Nephron (organoid): ENCODE measurements around the gene SF3A1.

Experiments used
- H3K27ac Mint-ChIP-seq, 3 experiments: 2 replicates each; pipeline ENCODE4 v1.8.0; 2020; ENCODE audit warnings: mixed read lengths in 3 of 3, mild to moderate bottlenecking in 2 of 3, moderate library complexity in 1 of 3
- H3K27me3 Mint-ChIP-seq: 2 replicates; pipeline ENCODE4 v1.8.0; 2021; ENCODE audit warnings: low read depth, mild to moderate bottlenecking, moderate library complexity, mixed read lengths
- H3K36me3 Mint-ChIP-seq: 2 replicates; pipeline ENCODE4 v1.8.0; 2020; ENCODE audit warnings: low read depth, mixed read lengths
- H3K4me1 Mint-ChIP-seq: 2 replicates; pipeline ENCODE4 v1.8.0; 2020; ENCODE audit warnings: mixed read lengths
- H3K4me3 Mint-ChIP-seq, 3 experiments: 2 replicates each; pipeline ENCODE4 v1.8.0; 2020; ENCODE audit warnings: mild to moderate bottlenecking in 3 of 3, mixed read lengths in 3 of 3, moderate library complexity in 2 of 3
- H3K9me3 Mint-ChIP-seq: 2 replicates; pipeline ENCODE4 v1.8.0; 2020; ENCODE audit warnings: mixed read lengths
- TF ChIP-seq, protein P1 (sequence below), 3 experiments: fragments of 200-600 bp; sonication (generic); IDR thresholded peaks; one replicate each; pipeline ENCODE4 v1.5.0; 2021; ENCODE audit warnings: antibody characterized with exemption in 3 of 3; ENCODE audit not compliant: unreplicated experiment in 3 of 3

Gene SF3A1

DNA sequence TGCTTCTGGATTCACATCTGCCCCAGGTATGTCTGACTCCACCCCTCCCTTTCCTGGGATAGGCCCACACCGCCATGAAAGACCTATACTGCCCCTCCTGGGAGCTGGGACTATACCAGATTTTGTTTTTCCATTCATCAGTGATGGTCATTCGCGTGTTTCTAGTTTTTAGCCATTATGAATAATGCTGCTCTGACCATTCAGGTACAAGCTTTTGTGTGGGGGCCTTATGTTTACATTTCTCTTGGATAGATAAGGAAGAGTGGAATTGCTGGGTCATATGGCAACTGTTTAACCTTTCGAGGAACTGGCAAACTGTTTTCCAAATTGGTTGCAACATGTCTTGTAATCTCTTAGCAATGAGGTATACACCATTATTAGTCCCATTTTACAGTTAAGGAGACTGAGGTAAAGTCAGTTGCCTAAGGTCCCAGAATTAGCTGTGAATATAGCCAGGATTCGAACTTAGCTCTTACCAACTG, 28.8 kb downstream of the SF3A1 start:
- peak overlapping the region; percentile 77 to 86 (median 86) for H3K4me3 Mint-ChIP-seq

DNA sequence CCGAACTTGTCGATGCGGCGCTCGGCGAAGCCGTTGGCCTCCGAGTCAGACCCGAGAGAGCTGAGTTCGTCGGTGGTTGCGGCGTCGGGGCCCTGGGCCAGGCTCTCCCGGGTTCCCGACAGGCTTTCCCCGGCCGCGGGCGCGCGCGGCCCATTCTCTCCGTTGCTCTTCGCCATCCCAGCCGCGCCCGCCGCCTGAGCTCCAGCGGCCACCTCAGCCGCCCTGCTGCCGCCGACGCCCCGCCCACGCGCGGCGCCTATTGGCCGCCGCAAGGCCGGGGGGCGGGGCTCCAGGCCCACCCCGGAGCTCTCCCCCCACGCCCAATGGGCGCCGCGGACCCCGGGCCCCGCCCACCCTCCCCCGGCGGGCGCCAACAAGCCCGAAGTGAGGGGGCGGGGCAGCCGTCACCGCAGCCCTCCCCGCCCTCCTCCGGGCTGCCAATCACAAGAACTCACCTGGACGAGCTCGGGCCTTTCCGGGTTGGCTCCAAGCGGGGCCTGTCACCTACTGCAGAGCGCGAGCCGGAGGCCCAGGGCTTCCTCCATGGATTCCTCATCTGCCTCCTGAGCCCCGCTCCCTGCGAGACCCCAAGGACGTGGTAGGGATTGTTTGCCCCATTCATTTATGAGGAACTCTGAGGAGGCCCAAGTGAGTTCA, 29.9 kb downstream of the SF3A1 start, which contains the start of gene TBC1D10A:
TSS of gene TBC1D10A (minus strand) at position 236 of the 657 bp plus-strand sequence. CDS start at position 176, 60 bp downstream.
- Mint-ChIP-seq H3K4me3 (peak within 1 kb of the TSS; percentile 89 to 92 (median 92)), H3K27ac (peak within 1 kb of the TSS; percentile 52 to 61 (median 60)), H3K9me3 (no peaks in the 10 kb centered on the region), H3K36me3 (peaks cover 9% of the 10 kb centered on the region), H3K27me3 (no peaks in the 10 kb centered on the region), H3K4me1 (peaks cover 40% of the 10 kb centered on the region)
- TF ChIP-seq, protein P1, sequence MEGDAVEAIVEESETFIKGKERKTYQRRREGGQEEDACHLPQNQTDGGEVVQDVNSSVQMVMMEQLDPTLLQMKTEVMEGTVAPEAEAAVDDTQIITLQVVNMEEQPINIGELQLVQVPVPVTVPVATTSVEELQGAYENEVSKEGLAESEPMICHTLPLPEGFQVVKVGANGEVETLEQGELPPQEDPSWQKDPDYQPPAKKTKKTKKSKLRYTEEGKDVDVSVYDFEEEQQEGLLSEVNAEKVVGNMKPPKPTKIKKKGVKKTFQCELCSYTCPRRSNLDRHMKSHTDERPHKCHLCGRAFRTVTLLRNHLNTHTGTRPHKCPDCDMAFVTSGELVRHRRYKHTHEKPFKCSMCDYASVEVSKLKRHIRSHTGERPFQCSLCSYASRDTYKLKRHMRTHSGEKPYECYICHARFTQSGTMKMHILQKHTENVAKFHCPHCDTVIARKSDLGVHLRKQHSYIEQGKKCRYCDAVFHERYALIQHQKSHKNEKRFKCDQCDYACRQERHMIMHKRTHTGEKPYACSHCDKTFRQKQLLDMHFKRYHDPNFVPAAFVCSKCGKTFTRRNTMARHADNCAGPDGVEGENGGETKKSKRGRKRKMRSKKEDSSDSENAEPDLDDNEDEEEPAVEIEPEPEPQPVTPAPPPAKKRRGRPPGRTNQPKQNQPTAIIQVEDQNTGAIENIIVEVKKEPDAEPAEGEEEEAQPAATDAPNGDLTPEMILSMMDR (IDR thresholded peaks at IDR 0.05; ENCODE audit: unreplicated experiment in 3 of 3), result no peak

More for the DNA sequence above, 28.8 kb downstream of the SF3A1 start:
- Mint-ChIP-seq H3K36me3 (peaks cover 14% of the 10 kb centered on the region), H3K27ac (peak overlapping the region; percentile 52 to 60 (median 53)), H3K9me3 (no peaks in the 10 kb centered on the region), H3K4me1 (peaks cover 40% of the 10 kb centered on the region), H3K27me3 (no peaks in the 10 kb centered on the region)
- TF ChIP-seq, protein P1 (IDR thresholded peaks at IDR 0.05; ENCODE audit: unreplicated experiment in 3 of 3), result no peak

DNA sequence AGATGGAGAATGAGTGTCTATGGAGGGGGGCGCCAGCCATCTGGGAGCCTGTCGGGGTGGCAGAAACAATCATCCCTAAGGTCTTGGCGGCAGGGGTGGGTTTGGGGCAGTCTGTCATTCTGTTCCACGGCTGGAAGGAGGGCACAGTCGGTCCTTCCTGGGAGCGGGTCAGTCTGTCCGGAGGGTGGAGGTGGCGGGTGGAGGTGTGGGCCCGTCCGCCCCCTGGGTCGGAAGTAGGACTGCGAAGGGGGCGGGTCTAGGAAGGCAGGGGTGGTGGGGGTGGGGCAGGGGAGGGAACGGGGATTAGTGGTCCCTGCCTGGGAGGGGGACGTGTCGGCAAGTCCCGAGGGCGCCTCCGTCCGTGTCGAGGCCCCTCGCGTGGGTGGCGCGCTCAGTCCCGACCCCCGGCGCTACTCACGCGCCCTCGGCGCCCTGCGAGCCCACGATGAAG, 30.4 kb downstream of the SF3A1 start:
- Mint-ChIP-seq H3K9me3 (no peaks in the 10 kb centered on the region), H3K36me3 (peaks cover 9% of the 10 kb centered on the region), H3K27me3 (no peaks in the 10 kb centered on the region), H3K4me1 (peaks cover 40% of the 10 kb centered on the region), H3K4me3 (peak overlapping the region; percentile 89 to 92 (median 92)), H3K27ac (peak overlapping the region in 1 of 3 experiments; percentile 49)
- TF ChIP-seq, protein P1 (IDR thresholded peaks at IDR 0.05; ENCODE audit: unreplicated experiment in 3 of 3), result no peak

DNA sequence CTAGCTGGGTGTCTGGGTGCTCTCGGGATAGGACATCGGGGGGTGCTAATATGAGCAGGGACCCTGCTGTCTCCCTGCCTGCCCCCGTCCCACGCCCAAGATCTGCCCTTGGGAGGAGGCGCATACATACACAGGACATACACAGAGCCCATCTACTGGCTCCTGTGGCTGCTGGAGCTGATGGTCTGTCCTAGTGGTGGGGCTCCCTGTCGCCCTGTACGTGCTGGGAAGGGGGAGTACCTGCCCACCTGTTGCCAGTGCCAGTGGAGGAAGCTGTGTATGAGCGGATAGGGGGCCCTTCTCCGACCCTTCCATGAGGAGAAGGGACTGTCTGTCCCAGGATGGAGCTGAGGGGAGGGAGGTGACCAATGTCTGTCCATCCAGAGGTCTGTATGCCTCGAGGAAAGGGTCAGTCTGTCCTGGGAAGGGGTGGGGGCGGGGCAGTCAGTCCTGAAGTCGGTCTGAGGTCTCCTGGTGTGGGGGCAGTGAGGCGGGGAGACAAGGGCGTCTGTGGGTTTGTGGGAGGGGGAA, 30.9 kb downstream of the SF3A1 start:
- H3K9me3 Mint-ChIP-seq, result no peaks in the 10 kb centered on the region
- H3K4me1 Mint-ChIP-seq, result peaks cover 40% of the 10 kb centered on the region
- H3K27ac Mint-ChIP-seq, result peak overlapping the region in 2 of 3 experiments; percentile 49 to 61
- no peaks in the 10 kb centered on the region for H3K27me3 Mint-ChIP-seq
- H3K36me3 Mint-ChIP-seq, result peaks cover 9% of the 10 kb centered on the region
- TF ChIP-seq, protein P1 (IDR thresholded peaks at IDR 0.05; ENCODE audit: unreplicated experiment in 3 of 3), result no peak
- H3K4me3 Mint-ChIP-seq, result peak overlapping the region; percentile 89 to 92 (median 92)

DNA sequence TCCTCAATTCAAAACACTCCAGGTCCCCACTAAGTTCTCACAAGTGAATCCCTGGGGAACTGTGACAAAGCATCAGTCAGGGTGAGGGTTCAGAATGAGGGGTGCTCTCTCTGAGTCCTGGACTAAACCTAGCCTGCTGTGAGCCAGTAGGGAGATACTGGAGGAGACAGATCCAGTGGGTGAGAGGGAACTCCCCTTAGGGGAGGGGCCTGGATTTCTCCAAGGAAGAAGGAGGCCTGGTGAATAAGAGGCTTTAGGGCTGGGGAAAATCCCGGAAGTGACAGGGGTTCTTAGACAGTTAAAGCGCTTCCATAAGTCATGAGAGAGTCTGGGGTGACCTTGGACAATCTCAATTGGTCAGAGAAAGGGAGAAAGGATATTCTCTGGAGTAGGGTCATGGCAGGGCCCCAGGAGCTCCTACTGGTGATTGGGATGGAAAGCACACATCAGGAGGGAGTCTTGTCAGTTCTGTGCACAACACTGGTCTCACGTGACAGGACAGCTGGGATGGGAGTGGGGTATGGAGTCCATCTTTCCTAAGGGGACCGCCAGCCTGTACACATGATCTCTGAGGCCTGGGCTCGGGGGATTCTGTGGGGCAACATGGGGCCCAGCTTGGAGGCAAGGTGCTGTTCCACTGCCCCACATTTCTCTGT, 31.5 kb downstream of the SF3A1 start:
- TF ChIP-seq, protein P1 (IDR thresholded peaks at IDR 0.05; ENCODE audit: unreplicated experiment in 3 of 3), result no peak
- H3K4me3 Mint-ChIP-seq, result peak overlapping the region; percentile 89 to 92 (median 92)
- H3K27ac Mint-ChIP-seq, result peak overlapping the region; percentile 61 to 86 (median 67)
- H3K4me1 Mint-ChIP-seq, result peaks cover 35% of the 10 kb centered on the region
- no peaks in the 10 kb centered on the region for H3K9me3 Mint-ChIP-seq
- H3K27me3 Mint-ChIP-seq, result no peaks in the 10 kb centered on the region
- peaks cover 6% of the 10 kb centered on the region for H3K36me3 Mint-ChIP-seq
